Gastrocnemius medialis (tissue), 4 donors: Measurements from ENCODE around the gene KCNQ1.

Experiments used
- CTCF ChIP-seq, 5 experiments: fragments of 450-650 bp in 3 of 5; fragments of 200-600 bp in 2 of 5; sonication (generic) in 2 of 5; IDR thresholded peaks in 4 of 5; conservative IDR thresholded peaks in 1 of 5; 1 replicate in 4 of 5; 2 replicates in 1 of 5; pipeline ENCODE4 v1.5.1; 2016 to 2019; ENCODE audit warnings: antibody characterized with exemption in 5 of 5, mild to moderate bottlenecking in 3 of 5, moderate library complexity in 3 of 5
- POLR2A ChIP-seq, 2 donors: fragments of 450-650 bp; IDR thresholded peaks; one replicate each; pipeline ENCODE4 v1.6.1; 2017; ENCODE audit warnings: antibody characterized with exemption in 2 of 2, mild to moderate bottlenecking in 2 of 2, moderate library complexity in 2 of 2

- TF ChIP-seq CTCF (IDR thresholded peaks at IDR 0.05 in 4 of 5, conservative IDR thresholded peaks at IDR 0.05 in 1 of 5) (no peak), POLR2A (IDR thresholded peaks at IDR 0.05) (no peak)
These were observed 444.8 kb downstream of the KCNQ1 start for GRCh38 chr11:2889362-2890273.
